K562 (cell line): ENCODE measurements around the gene PIK3CD.

Experiments used
- CBFA2T3 ChIP-seq: fragments of 450-650 bp; IDR thresholded peaks from 2 replicates; pipeline ENCODE4 v1.6.1; 2017
- RBBP5 ChIP-seq: fragments of 200-600 bp; sonication (generic); IDR thresholded peaks from 2 replicates; pipeline ENCODE4 v1.6.1; 2012; ENCODE audit warnings: borderline replicate concordance, mild to moderate bottlenecking, low read length, control low read depth, inconsistent platforms; ENCODE audit not compliant: insufficient read depth, poor library complexity, severe bottlenecking
- TF ChIP-seq, protein P1 (sequence below), 3 experiments: IDR thresholded peaks in 2 of 3; conservative IDR thresholded peaks in 1 of 3; 2 replicates each; pipeline ENCODE4 v1.5.1; 2011 to 2012; ENCODE audit warnings: low read length in 3 of 3, mild to moderate bottlenecking in 3 of 3, control low read depth in 2 of 3, improper control_type of control experiment in 1 of 3, inconsistent platforms in 1 of 3, low read depth in 1 of 3, mixed read lengths in 1 of 3, moderate library complexity in 1 of 3; ENCODE audit not compliant: insufficient read depth in 2 of 3
- TF ChIP-seq, protein P2 (sequence below): fragments of 250-450 bp; sonication (Bioruptor Pico); IDR thresholded peaks from 2 replicates; pipeline ENCODE4 v1.8.0; 2022; ENCODE audit warnings: inconsistent platforms

DNA sequence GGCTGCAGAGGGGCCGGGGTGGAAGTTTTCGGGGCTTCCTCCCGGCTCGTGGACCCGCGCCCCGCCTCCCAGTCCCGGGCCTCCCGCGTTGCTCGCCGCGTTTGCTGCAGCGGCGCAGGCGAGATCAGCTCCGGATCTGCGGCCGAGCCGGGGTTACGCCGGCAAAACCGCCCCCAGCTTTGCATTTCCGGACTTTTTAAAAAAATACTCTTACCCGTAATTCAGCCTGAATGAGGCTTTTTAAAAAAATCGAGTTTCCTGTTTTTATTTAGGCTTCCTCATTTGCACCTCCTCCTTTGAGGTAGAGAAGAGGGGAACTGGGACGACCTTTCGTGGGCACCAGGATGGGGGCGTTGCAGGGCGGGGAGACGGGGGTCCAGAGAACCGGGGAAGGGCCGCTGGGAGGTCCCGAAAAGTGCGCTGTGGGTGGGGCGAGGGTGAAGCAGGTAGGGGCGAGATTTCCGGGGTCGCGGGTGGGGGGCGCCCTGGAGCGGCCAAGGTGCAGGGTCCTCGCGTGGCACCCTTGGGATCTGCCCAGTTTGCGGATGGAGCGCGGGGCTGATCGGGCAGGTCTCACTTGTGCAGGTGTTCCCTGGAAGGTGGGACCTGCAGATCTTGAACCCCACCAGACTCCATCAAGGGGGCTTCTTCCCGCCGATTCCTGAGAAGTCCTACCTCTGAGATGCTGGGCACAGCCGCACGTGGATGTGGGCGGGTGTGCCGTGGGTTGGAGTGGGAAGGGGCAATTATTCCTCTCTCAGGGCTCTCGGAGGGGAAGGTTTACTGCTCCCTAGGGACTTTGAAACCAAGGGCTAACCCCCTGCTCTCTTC lies 1.1 kb downstream of the PIK3CD start:
- TF ChIP-seq RBBP5 (no peak), CBFA2T3 (no peak)
- TF ChIP-seq, protein P1, sequence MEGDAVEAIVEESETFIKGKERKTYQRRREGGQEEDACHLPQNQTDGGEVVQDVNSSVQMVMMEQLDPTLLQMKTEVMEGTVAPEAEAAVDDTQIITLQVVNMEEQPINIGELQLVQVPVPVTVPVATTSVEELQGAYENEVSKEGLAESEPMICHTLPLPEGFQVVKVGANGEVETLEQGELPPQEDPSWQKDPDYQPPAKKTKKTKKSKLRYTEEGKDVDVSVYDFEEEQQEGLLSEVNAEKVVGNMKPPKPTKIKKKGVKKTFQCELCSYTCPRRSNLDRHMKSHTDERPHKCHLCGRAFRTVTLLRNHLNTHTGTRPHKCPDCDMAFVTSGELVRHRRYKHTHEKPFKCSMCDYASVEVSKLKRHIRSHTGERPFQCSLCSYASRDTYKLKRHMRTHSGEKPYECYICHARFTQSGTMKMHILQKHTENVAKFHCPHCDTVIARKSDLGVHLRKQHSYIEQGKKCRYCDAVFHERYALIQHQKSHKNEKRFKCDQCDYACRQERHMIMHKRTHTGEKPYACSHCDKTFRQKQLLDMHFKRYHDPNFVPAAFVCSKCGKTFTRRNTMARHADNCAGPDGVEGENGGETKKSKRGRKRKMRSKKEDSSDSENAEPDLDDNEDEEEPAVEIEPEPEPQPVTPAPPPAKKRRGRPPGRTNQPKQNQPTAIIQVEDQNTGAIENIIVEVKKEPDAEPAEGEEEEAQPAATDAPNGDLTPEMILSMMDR (IDR thresholded peaks at IDR 0.05 in 2 of 3, conservative IDR thresholded peaks at IDR 0.05 in 1 of 3; ENCODE audit: insufficient read depth in 2 of 3, low read depth in 1 of 3, low read length in 3 of 3): no peak
- TF ChIP-seq, protein P2, sequence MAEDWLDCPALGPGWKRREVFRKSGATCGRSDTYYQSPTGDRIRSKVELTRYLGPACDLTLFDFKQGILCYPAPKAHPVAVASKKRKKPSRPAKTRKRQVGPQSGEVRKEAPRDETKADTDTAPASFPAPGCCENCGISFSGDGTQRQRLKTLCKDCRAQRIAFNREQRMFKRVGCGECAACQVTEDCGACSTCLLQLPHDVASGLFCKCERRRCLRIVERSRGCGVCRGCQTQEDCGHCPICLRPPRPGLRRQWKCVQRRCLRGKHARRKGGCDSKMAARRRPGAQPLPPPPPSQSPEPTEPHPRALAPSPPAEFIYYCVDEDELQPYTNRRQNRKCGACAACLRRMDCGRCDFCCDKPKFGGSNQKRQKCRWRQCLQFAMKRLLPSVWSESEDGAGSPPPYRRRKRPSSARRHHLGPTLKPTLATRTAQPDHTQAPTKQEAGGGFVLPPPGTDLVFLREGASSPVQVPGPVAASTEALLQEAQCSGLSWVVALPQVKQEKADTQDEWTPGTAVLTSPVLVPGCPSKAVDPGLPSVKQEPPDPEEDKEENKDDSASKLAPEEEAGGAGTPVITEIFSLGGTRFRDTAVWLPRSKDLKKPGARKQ (CRISPR knock-in tag): no peak
